Dendritic cell treated with granulocyte-macrophage colony-stimulating factor and Interleukin-4, amounts not matched to agents 40 ng/mL and 50 ng/mL, for 4 days (primary cell): ENCODE data around the gene TK2.
"Not testable (repeated sequence)": the region's sequence is repeated elsewhere in the genome, so short reads cannot be mapped to it uniquely, and the experiment has no call there.

Experiments
- H3K27ac Mint-ChIP-seq: one replicate; pipeline ENCODE4 v1.8.0; 2022; ENCODE audit warnings: mild to moderate bottlenecking, mixed read lengths
- H3K27me3 Mint-ChIP-seq: one replicate; pipeline ENCODE4 v1.8.0; 2022; ENCODE audit warnings: mild to moderate bottlenecking, mixed read lengths
- H3K36me3 Mint-ChIP-seq: one replicate; pipeline ENCODE4 v1.8.0; 2022; ENCODE audit warnings: low read depth, mixed read lengths
- H3K4me1 Mint-ChIP-seq: one replicate; pipeline ENCODE4 v1.8.0; 2022; ENCODE audit warnings: low read depth, mixed read lengths
- H3K4me3 Mint-ChIP-seq: one replicate; pipeline ENCODE4 v1.8.0; 2022; ENCODE audit warnings: mild to moderate bottlenecking, moderate library complexity, mixed read lengths
- H3K9me3 Mint-ChIP-seq: one replicate; pipeline ENCODE4 v1.8.0; 2022; ENCODE audit warnings: mixed read lengths
- intact Hi-C: fragments of 100-400 bp; cut with micrococcal nuclease; formaldehyde crosslinking; loops from one replicate; pipeline ENCODE4 v1.15.0; 2022

The TK2 gene

DNA sequence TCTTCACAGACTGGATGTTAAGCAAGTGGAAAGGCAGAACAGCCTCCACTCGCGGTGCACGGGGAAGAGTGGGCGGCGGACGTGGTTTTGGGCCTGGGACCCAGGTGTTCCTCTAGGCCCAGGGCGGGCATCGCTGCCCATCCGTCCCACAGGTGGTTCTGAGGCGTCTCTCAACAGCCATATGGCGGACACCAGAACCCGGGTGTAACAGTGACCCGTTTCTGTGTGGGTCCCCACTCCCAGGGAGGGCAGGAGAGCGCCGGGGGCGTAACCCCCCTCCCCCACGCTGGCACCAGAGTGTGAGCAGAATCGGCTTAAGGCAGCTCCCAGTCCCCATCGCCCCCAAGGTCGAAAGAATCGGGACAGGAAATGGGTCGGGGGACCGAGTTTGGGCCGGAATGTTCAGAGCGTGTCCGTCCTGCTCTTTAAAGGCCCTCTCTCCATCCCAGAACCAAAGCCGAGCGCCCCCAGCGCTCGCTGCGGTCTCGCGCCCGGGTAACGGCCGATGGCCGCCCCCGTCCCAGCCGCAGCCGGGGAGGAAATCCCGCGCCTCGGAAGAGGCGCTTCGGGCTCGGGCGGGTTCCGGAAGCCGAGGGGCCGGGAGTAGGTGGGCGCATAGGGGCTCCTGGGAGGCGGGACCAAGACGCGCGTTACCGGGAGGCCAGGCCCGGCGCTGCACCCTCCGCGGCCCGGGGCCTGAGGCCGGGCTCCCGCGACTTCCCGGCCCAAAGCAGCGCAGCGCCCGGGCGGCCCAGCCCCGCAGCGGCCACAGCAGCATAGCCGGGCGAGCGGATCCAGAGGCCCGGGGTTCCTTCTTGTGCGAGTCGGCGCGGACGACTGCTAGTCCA lies at the start of gene TK2:
TSS of gene TK2 (minus strand) at position 839 of the 848 bp plus-strand sequence. CDS start at position 778, 61 bp downstream.
- Mint-ChIP-seq H3K36me3 (peaks cover 61% of the 10 kb centered on the region), H3K4me1 (peaks cover 72% of the 10 kb centered on the region), H3K4me3 (peak within 1 kb of the TSS; percentile 78), H3K27ac (peak within 1 kb of the TSS; percentile 81), H3K9me3 (no peaks in the 10 kb centered on the region), H3K27me3 (no peaks in the 10 kb centered on the region)
- intact Hi-C loops, result no loop called here

DNA sequence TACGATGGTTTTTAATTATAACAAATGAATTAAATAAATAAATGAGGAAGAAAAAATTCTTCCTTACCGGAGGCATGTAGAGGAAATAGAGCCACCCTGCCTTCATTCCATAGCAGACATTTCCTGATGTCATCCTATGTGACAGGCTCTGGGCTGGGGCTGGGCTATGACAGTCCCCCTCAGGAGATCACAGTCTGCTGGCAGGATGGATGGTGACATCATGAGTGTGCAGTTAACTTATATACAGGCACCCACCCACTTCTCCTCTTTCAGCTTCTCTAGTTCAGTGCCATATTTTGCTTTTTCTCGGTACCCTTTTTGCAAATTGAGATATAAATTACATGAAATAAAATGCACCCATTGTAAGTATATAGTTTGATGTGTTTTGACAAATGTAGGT lies 48.2 kb upstream of the TK2 start:
- Mint-ChIP-seq H3K27ac (no peak overlapping the region), H3K36me3 (peaks cover 8% of the 10 kb centered on the region), H3K4me3 (no peak overlapping the region), H3K27me3 (peaks cover 10% of the 10 kb centered on the region), H3K9me3 (peaks cover 9% of the 10 kb centered on the region), H3K4me1 (peaks cover 43% of the 10 kb centered on the region)
- intact Hi-C loops, result no loop called here

DNA sequence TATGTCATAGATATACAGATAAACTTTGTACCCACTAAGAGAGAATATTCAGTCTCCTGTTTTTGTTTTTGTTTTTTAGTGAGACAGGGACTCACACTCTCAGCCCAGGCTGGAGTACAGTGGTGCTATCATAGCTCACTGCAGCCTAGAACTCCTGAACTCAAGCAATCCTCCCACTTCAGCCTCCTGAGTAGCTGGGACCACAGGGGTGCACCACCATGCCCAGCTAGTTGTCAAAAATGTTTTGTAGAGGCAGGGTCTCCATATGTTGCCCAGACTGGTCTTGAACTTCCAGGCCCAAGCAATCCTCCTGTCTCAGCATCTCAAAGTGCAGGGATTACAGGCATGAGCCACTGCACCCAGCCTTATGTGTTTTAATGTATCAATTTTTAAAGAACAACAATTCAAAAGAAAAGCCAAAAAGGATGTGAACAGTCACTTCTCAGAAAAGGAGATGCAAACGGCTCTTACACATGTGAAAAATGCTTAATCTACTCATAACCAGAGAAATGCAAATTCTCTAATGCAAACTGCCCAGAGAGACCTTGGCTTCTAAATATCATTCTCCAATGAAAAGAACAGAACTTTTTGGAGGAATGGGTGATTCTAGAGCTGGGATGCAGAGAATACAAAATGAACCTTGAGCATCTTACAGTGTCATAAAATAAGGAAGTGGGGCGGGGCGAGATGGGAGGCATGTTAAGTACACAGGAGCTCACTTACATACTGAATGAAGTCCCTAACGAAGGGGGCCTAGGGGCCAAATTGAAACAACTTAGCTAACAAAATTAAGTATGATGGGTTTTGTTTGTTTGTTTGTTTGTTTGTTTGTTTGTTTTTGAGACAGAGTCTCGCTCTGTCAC lies 47.3 kb upstream of the TK2 start:
- Mint-ChIP-seq H3K9me3 (peaks cover 9% of the 10 kb centered on the region), H3K4me1 (peaks cover 34% of the 10 kb centered on the region), H3K4me3 (no peak overlapping the region), H3K27me3 (peaks cover 10% of the 10 kb centered on the region), H3K27ac (peak overlapping the region; percentile 44), H3K36me3 (peaks cover 8% of the 10 kb centered on the region)
- intact Hi-C loops, result no loop called here

DNA sequence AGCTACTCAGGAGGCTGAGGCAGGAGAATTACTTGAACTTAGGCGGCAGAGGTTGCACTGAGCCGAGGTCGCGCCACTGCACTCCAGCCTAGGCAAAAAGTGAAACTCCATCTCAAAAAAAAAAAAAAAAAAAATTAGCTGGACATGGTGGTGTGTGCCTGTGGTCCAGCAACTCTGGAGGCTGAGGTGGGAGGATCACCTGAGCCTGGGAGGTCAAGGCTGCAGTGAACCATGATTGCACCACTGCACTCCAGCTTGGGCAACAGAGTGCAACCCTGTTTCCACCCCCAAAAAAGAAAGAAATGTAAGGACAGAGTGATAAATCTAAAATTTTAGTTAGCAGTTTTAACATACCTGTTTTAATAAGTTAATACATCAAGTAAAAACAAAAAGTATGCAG lies 46.6 kb upstream of the TK2 start:
- Mint-ChIP-seq H3K27me3 (peaks cover 10% of the 10 kb centered on the region), H3K4me1 (peaks cover 33% of the 10 kb centered on the region), H3K27ac (peak overlapping the region; percentile 44)
- H3K36me3 Mint-ChIP-seq, H3K4me3 Mint-ChIP-seq, H3K9me3 Mint-ChIP-seq, intact Hi-C loops: not testable (repeated sequence)

DNA sequence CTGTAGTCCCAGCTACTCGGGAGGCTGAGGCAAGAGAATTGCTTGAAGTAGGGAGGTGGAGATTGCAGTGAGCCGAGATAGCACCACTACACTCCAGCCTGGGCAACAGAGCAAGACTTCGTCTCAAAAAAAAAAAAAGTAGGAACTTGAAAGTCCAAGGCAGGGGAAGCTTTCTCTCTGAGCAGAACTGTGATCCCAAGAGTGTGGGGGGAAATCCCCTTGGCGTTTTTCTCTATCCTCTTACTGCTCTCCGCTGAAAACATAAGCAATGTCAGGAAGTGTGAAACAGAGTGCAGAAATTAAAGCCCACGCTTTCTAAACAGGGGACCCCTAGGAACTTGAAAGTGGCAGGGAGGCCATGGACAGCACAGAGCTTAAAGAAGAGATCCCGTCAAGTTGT lies 44.8 kb upstream of the TK2 start:
- peaks cover 40% of the 10 kb centered on the region for H3K4me1 Mint-ChIP-seq
- H3K4me3 Mint-ChIP-seq, result no peak overlapping the region
- intact Hi-C loops, result no loop called here
- peak overlapping the region; percentile 15 for H3K27ac Mint-ChIP-seq
- no peaks in the 10 kb centered on the region for H3K36me3 Mint-ChIP-seq
- peaks cover 6% of the 10 kb centered on the region for H3K27me3 Mint-ChIP-seq
- no peaks in the 10 kb centered on the region for H3K9me3 Mint-ChIP-seq

DNA sequence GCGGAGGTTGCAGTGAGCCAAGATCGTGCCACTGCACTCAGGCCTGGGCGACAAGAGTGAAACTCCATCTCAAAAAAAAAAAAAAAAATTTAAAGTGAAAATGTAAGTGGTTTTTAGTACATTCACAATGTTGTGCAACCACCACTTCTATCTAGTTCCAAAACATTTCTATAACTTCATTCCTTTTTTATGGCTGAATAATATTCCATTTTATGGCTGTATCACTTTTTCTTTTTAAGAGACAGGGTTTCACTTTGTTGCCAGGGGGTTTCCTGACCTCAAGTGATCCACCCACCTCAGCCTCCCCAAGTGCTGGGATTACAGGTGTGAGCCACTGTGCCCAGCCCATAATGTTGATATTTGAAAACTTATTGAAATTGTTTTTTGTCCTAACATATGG lies 42.9 kb upstream of the TK2 start:
- peaks cover 3% of the 10 kb centered on the region for H3K27me3 Mint-ChIP-seq
- H3K36me3 Mint-ChIP-seq, result no peaks in the 10 kb centered on the region
- peaks cover 50% of the 10 kb centered on the region for H3K4me1 Mint-ChIP-seq
- intact Hi-C loops, result no loop called here
- H3K4me3 Mint-ChIP-seq, result no peak overlapping the region
- H3K9me3 Mint-ChIP-seq, result no peaks in the 10 kb centered on the region
- H3K27ac Mint-ChIP-seq, result no peak overlapping the region

DNA sequence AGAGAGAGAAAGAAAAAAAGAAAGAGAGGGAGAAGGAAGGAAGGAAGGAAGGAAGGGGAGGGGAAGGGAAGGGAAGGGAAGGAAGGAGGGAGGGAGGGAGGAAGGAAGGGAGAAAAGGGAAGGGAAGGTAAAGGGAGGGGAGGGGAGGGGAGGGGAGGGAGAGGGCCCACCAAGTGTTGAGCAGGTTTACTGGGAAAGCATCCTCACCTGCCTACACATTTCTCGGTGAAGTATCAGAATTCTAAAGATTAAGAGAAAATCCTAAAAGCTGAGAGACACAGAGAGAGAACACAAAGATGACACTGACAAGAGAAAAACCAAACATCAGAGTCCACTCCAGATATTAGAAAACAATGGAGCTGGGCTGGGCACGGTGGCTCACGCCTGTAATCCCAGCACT lies 42.3 kb upstream of the TK2 start:
- no peak overlapping the region for H3K4me3 Mint-ChIP-seq
- peaks cover 7% of the 10 kb centered on the region for H3K27me3 Mint-ChIP-seq
- no peaks in the 10 kb centered on the region for H3K36me3 Mint-ChIP-seq
- H3K27ac Mint-ChIP-seq, result peak overlapping the region; percentile 20
- peaks cover 51% of the 10 kb centered on the region for H3K4me1 Mint-ChIP-seq
- no peaks in the 10 kb centered on the region for H3K9me3 Mint-ChIP-seq
- intact Hi-C loops, result no loop called here

DNA sequence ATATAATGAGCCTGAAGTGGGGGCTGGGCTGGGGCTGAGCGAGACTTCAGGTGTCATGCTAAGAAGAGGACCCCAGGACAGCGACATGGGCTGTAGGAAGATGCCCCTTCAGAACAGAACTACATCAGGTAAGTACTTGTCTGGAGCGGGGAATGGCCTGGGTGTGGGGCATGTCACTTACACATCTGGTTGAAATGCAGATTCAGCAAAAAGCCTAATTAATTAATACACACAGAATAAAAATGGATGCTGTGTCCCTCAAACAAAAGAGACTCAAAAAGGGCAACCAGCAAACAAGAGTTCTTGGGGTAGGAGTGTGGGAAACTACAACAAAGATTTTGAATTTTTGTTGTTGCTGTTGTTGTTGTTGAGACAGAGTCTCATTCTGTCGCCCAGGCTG lies 41.1 kb upstream of the TK2 start:
- Mint-ChIP-seq H3K4me3 (no peak overlapping the region), H3K27ac (no peak overlapping the region), H3K27me3 (peaks cover 7% of the 10 kb centered on the region), H3K9me3 (no peaks in the 10 kb centered on the region), H3K4me1 (peaks cover 54% of the 10 kb centered on the region), H3K36me3 (no peaks in the 10 kb centered on the region)
- intact Hi-C loops, result no loop called here

DNA sequence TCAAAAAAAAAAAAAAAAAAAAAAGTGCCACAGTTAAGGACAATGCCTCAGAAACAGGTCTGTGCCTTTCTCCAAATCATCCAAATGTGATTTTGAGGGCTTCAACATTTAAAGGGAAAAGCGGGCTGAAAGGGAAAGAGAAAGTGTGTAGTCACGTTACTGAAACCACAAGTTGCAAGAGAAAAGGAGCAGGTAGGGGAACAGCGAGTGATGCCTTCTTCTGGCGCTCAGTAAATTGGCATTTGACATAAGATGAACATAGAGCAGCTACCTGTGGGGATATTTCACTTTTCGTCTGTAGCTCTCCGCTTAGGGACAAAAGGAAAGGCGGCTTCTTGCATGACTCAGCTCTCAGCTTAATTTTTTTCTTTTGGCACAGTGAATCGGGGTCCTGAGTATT lies 40.4 kb upstream of the TK2 start:
- H3K27ac Mint-ChIP-seq, result no peak overlapping the region
- peak overlapping the region; percentile 59 for H3K4me3 Mint-ChIP-seq
- no peaks in the 10 kb centered on the region for H3K9me3 Mint-ChIP-seq
- H3K36me3 Mint-ChIP-seq, result no peaks in the 10 kb centered on the region
- H3K4me1 Mint-ChIP-seq, result peaks cover 61% of the 10 kb centered on the region
- peaks cover 7% of the 10 kb centered on the region for H3K27me3 Mint-ChIP-seq
- intact Hi-C loops, result no loop called here

DNA sequence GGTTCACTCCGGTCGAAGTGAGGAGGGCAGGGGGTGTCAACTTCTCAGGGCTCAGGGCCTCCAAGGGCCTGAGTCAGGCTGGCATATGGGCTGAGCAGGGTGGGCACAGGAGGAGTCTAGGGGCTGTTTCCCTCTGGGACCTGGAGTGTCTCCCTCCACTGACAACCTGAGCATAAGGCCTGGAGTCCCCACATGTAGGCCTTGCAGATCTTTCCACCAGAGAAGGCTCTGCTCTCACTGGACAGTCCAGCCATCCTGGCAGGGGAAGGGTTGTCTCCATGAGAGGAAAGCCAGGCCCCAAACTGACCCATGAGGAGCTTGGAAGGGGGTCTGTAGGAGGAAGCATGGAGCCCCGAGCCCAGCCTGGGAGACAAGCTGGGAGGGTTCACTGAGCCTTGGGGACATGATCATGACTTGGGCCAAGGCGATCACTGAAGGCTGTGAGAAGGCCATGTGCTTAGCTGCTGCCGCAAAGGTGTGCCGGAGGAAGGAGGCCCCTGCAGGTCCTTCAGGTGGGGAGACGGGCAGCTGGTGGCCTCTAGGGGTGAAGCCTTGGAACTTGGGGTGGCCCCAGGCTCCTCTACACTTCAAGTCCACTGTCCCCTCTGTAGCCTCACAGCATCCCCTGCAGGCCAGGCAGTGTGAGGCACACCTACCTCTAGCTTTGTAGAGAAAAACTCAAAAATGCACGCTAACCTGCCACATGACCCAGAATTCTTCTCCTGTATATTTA lies 39.2 kb upstream of the TK2 start:
- Mint-ChIP-seq H3K4me1 (peaks cover 57% of the 10 kb centered on the region), H3K36me3 (no peaks in the 10 kb centered on the region), H3K4me3 (no peak overlapping the region), H3K27me3 (peaks cover 7% of the 10 kb centered on the region), H3K27ac (no peak overlapping the region), H3K9me3 (no peaks in the 10 kb centered on the region)
- intact Hi-C loops, result loop anchor here (1.0 to 5.0 kb wide), 3 partner anchors 72 to 186 kb away; no protein-coding TSS in a partner anchor

DNA sequence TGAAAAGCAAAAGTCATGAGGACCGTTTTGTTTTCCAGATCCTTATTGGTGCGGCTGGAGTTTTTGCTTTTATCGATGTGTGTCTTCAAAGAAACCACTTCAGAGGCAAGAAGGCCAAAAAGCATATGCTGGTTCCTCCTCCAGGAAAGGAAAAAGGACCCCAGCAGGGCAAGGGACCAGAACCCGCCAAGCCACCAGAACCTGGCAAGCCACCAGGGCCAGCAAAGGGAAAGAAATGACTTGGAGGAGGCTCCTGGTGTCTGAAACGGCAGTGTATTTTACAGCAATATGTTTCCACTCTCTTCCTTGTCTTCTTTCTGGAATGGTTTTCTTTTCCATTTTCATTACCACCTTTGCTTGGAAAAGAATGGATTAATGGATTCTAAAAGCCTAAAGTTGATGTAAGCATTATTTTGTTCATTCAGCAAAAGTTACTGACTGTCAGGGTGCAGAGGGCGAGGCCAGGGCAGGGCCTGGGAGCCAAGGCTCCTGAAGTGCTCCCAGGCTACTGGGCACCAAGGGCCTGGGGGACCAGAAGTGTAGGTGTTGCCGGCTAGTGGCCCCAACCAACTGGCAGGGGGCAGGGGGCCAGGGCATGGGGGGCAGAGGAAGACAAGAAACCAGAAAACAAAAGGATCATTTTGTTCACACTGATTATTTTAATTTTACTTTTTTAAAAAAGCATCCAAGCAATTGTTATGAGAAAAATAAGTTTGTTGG lies 38.1 kb upstream of the TK2 start:
- intact Hi-C loops, result loop anchor here (2.0 to 5.0 kb wide), 2 partner anchors 71 to 109 kb away; no protein-coding TSS in a partner anchor
- Mint-ChIP-seq H3K4me3 (no peak overlapping the region), H3K27ac (peak overlapping the region; percentile 8), H3K27me3 (peaks cover 7% of the 10 kb centered on the region), H3K36me3 (no peaks in the 10 kb centered on the region), H3K9me3 (no peaks in the 10 kb centered on the region), H3K4me1 (peaks cover 56% of the 10 kb centered on the region)

DNA sequence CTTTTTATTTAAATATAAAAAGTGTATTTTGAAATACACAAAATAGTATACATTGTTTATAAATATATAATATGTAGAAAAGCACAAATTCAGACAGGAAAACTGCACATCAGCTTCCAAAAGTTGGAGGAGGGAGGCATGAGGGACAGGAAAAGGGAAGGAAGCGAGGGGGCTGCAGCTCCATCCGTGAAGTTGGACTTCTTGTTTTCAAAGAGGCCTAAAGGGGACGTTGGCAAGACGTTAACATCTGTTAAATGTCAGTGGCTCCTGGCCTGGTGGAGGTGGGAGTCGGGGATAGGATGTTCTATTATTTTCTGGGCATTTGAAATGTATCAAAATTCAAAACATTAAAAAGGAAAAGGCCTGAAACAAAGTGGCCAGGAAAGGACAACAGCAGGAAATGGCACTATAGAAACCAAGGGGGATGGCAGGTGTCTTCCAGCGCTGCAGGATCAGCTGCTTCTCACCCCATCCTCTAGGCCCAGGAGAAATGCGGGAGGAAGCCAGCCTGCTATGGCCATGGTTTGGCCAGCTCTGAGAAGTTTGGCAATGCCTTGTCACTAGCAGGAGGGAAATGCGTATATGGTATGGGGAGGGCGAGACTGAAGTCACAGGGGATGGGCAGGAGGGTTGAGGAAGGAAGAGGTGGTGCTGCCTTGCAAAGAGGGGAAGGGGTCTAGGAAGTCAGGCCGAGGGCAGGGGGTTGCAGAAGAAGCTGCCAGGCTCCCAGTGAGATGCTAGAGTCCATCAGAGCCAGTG lies 35.7 kb upstream of the TK2 start:
- Mint-ChIP-seq H3K4me1 (peaks cover 73% of the 10 kb centered on the region), H3K27ac (peak overlapping the region; percentile 58), H3K4me3 (peak overlapping the region; percentile 7), H3K9me3 (no peaks in the 10 kb centered on the region), H3K27me3 (peaks cover 11% of the 10 kb centered on the region), H3K36me3 (no peaks in the 10 kb centered on the region)
- intact Hi-C loops, result loop anchor here (5.0 kb wide), 1 partner anchor 68 kb away; no protein-coding TSS in a partner anchor
